ENCODE data around the gene SORL1.
"Not testable (repeated sequence)": the region's sequence is repeated elsewhere in the genome, so short reads cannot be mapped to it uniquely, and the experiment has no call there.

DNA sequence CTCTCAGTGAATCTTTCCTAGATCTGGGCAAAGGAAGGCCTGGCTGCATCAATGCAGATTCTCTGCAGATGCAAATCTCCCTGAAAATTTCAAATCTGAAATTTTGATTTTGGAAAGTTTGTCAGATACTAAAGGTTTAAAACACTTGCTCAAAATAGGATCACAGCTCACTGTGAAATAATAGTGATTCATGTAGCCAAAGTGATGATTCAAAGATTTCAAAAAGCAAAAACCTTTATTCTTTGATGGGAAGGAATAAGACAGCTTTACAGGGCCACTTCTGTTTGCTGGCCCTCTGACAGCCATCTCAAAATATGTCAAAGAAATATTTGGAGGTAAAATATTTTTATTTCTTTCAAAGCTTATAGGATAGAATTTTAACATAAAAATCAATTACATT lies 40.8 kb upstream of the SORL1 start:
- TF ChIP-seq POLR2A, CTCF, POLR2AphosphoS5 (IDR thresholded peaks at IDR 0.05): not testable (repeated sequence)

All from gastroesophageal sphincter (tissue), 3 donors.